CD14-positive monocyte (primary cell): Measurements from ENCODE around the gene DDX27. TPM values are rescaled to one million over a fixed set of nuclear protein-coding genes. Genes with fewer than 3 reads are reported as not detected.
A peak's percentile ranks its signal among the peaks of the same experiment; 100 is the strongest.

Experiments
- DNase-seq, 3 donors: peaks; one replicate each; pipeline ENCODE4 v3.0.0-alpha.2; 2011 to 2022
- H2AFZ ChIP-seq: 2 replicates; pipeline ENCODE4 v1.6.0; 2012; ENCODE audit warnings: mild to moderate bottlenecking, low read depth, low read length, inconsistent platforms; ENCODE audit not compliant: insufficient read depth, poor library complexity, severe bottlenecking
- H3K27ac ChIP-seq, 2 donors: 1 replicate in 1 of 2; 2 replicates in 1 of 2; pipeline ENCODE4 v1.5.1; 2012 to 2013; ENCODE audit warnings: low read length in 2 of 2, control low read depth in 1 of 2, inconsistent platforms in 1 of 2, low read depth in 1 of 2, mild to moderate bottlenecking in 1 of 2
- H3K27me3 ChIP-seq, 2 donors: one replicate each; pipeline versions ENCODE4 v1.6.0 to v1.6.1; 2011 to 2013; ENCODE audit warnings: low read length in 2 of 2; ENCODE audit not compliant: control insufficient read depth in 2 of 2, insufficient read depth in 2 of 2
- H3K36me3 ChIP-seq, 2 donors: replicated peaks in 1 of 2; 1 replicate in 1 of 2; 2 replicates in 1 of 2; pipeline versions ENCODE4 v1.5.1 to v1.6.1; 2012 to 2013; ENCODE audit warnings: low read length in 2 of 2, control low read depth in 1 of 2, inconsistent platforms in 1 of 2, mild to moderate bottlenecking in 1 of 2; ENCODE audit not compliant: insufficient read depth in 2 of 2, control insufficient read depth in 1 of 2
- H3K4me1 ChIP-seq, 2 donors: 1 replicate in 1 of 2; 2 replicates in 1 of 2; pipeline versions ENCODE4 v1.5.1 to v1.6.1; 2012 to 2013; ENCODE audit warnings: low read length in 2 of 2, control low read depth in 1 of 2, inconsistent platforms in 1 of 2, mild to moderate bottlenecking in 1 of 2, moderate library complexity in 1 of 2; ENCODE audit not compliant: insufficient read depth in 2 of 2, control insufficient read depth in 1 of 2
- H3K4me2 ChIP-seq: replicated peaks from 2 replicates; pipeline ENCODE3; 2012; ENCODE audit warnings: low read length, moderate library complexity, mild to moderate bottlenecking; ENCODE audit not compliant: poor library complexity, severe bottlenecking; ENCODE audit errors: extremely low read depth
- H3K4me3 ChIP-seq, 3 experiments: fragments of 200-600 bp in 1 of 3; sonication (generic) in 1 of 3; replicated peaks in 1 of 3; 1 replicate in 2 of 3; 2 replicates in 1 of 3; pipeline ENCODE4 v1.5.1; 2011 to 2013; ENCODE audit warnings: low read length in 3 of 3, mild to moderate bottlenecking in 3 of 3, control low read depth in 2 of 3, low read depth in 2 of 3, inconsistent platforms in 1 of 3, moderate library complexity in 1 of 3
- H3K79me2 ChIP-seq: 2 replicates; pipeline ENCODE4 v1.6.0; 2012; ENCODE audit warnings: mild to moderate bottlenecking, control low read depth, inconsistent platforms, low read length, moderate library complexity; ENCODE audit not compliant: insufficient read depth
- H3K9ac ChIP-seq: 2 replicates; pipeline ENCODE4 v1.6.0; 2017; ENCODE audit warnings: low read length, mild to moderate bottlenecking; ENCODE audit not compliant: insufficient read depth, poor library complexity, severe bottlenecking
- H3K9me3 ChIP-seq, 2 donors: replicated peaks in 1 of 2; 1 replicate in 1 of 2; 2 replicates in 1 of 2; pipeline versions ENCODE4 v1.5.1 to v1.6.1; 2012 to 2013; ENCODE audit warnings: low read length in 2 of 2, control low read depth in 1 of 2; ENCODE audit not compliant: control insufficient read depth in 1 of 2, insufficient read depth in 1 of 2
- H4K20me1 ChIP-seq: 2 replicates; pipeline ENCODE4 v1.6.0; 2012; ENCODE audit warnings: mild to moderate bottlenecking, low read length, control low read depth, moderate library complexity; ENCODE audit not compliant: insufficient read depth
- H3K27ac Mint-ChIP-seq, 7 donors: one replicate each; pipeline ENCODE4 v1.8.0; 2020; ENCODE audit warnings: mild to moderate bottlenecking in 7 of 7, mixed read lengths in 7 of 7, moderate library complexity in 6 of 7, inconsistent platforms in 2 of 7
- H3K27me3 Mint-ChIP-seq, 3 donors: one replicate each; pipeline ENCODE4 v1.8.0; 2021 to 2022; ENCODE audit warnings: low read depth in 3 of 3, mild to moderate bottlenecking in 3 of 3, mixed read lengths in 3 of 3, moderate library complexity in 3 of 3, inconsistent platforms in 1 of 3
- H3K36me3 Mint-ChIP-seq, 2 donors: one replicate each; pipeline ENCODE4 v1.8.0; 2020; ENCODE audit warnings: mixed read lengths in 2 of 2, inconsistent platforms in 1 of 2, mild to moderate bottlenecking in 1 of 2
- H3K4me1 Mint-ChIP-seq: one replicate; pipeline ENCODE4 v1.8.0; 2020; ENCODE audit warnings: mild to moderate bottlenecking, mixed read lengths
- H3K4me3 Mint-ChIP-seq, 2 donors: one replicate each; pipeline ENCODE4 v1.8.0; 2020; ENCODE audit warnings: mild to moderate bottlenecking in 2 of 2, mixed read lengths in 2 of 2, moderate library complexity in 1 of 2
- H3K9me3 Mint-ChIP-seq, 7 donors: one replicate each; pipeline ENCODE4 v1.8.0; 2020 to 2022; ENCODE audit warnings: mixed read lengths in 7 of 7, mild to moderate bottlenecking in 6 of 7, moderate library complexity in 6 of 7, inconsistent platforms in 2 of 7
- WGBS: methylation state at CpG from one replicate; pipeline ENCODE4 v1.1.5; 2013; ENCODE audit warnings: missing lambda C conversion rate; ENCODE audit not compliant: insufficient coverage; 5-methylcytosine and 5-hydroxymethylcytosine counted together
- intact Hi-C, 2 donors: fragments of 100-400 bp; cut with micrococcal nuclease; formaldehyde crosslinking; loops; one replicate each; pipeline versions ENCODE4 v1.15.0 to v1.15.1; 2023
- polyA plus RNA-seq, 3 donors: library from polyadenylated mRNA; depleted of rRNA in 1 of 3; unstranded in 2 of 3; stranded (reverse) in 1 of 3; fragments of 300-500 nt in 2 of 3; fragments of >200 nt in 1 of 3; fragmentation: Illumina TruSeq in 2 of 3; gene quantifications; 1 replicate in 2 of 3; 2 replicates in 1 of 3; pipeline ENCODE4 v1.2.3, GENCODE V29; 2012 to 2021
- TF ChIP-seq, protein P1 (sequence below): fragments of 200-600 bp; IDR thresholded peaks from one replicate; pipeline ENCODE4 v1.8.0; 2022; ENCODE audit warnings: antibody characterized with exemption, mild to moderate bottlenecking

DDX27 gene
- polyA plus RNA-seq, 3 donors = 13.8 to 31.5 (median 17.7) TPM

DNA sequence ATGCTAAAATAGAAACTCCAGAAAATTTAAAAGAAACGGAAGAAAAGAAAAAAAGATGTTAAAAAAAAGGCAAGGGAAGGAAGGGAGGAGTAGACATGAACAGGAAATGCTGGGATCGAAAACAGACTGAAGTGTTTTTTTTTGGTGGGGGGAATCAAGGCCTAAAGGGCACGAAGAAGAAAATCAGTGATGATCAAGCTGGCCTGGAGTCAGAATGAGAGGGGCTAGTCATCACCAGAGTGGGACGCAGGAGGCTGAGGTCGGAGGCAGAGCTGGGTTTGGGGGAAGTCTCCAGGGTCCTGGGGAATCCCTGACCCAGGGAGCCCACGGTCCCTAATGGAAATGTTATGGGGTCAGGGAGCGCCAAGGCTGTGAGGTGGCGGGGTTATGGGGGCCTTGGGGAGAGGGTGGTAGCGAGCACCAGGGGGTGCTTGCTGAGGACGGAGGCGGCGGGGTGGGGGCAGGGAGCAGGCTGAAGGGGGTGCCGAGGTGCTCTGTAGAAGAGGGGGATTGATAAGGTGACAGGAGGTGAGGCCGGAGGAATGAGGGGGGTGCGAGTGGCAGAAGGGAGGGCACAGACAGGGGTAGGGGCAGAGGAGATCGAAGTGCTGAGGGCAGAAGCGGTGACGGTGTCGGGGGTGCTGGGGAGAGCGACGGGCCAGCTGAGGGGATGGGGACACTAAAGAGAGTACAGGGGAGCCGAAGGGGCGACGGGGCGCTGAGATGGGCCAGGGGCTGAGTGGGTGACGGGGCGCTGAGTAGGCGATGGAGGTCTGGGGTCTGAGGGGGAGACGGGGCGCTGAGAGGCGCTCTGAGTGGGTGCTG lies 58.0 kb downstream of the DDX27 start:
- H3K79me2 ChIP-seq = peaks cover 92% of the 10 kb centered on the region
- WGBS = under 1% methylated on average over 31 of the region's 31 CpGs
- peaks cover 46 to 54% of the 10 kb centered on the region in 2 donors for H3K4me1 ChIP-seq
- Mint-ChIP-seq H3K4me3 (peak overlapping the region; percentile 89 to 96), H3K27me3 (peaks cover 0 to 5% (median 0%) of the 10 kb centered on the region in 3 donors), H3K9me3 (peaks cover 19 to 35% (median 31%) of the 10 kb centered on the region in 7 donors), H3K36me3 (peaks cover 44 to 69% of the 10 kb centered on the region in 2 donors), H3K4me1 (peaks cover 48% of the 10 kb centered on the region), H3K27ac (peak overlapping the region; percentile 96 to 99 (median 98))
- peak overlapping the region; percentile 8 for H2AFZ ChIP-seq
- peak overlapping the region; percentile 95 for H3K4me2 ChIP-seq
- H4K20me1 ChIP-seq = peaks cover 74% of the 10 kb centered on the region
- peak overlapping the region; percentile 94 for H3K9ac ChIP-seq
- peaks cover 46 to 57% of the 10 kb centered on the region in 2 donors for H3K36me3 ChIP-seq
- H3K27ac ChIP-seq = peak overlapping the region; percentile 87 to 94
- DNase-seq = peak in 2 of 3 donors; percentile 50 to 79
- TF ChIP-seq, protein P1, sequence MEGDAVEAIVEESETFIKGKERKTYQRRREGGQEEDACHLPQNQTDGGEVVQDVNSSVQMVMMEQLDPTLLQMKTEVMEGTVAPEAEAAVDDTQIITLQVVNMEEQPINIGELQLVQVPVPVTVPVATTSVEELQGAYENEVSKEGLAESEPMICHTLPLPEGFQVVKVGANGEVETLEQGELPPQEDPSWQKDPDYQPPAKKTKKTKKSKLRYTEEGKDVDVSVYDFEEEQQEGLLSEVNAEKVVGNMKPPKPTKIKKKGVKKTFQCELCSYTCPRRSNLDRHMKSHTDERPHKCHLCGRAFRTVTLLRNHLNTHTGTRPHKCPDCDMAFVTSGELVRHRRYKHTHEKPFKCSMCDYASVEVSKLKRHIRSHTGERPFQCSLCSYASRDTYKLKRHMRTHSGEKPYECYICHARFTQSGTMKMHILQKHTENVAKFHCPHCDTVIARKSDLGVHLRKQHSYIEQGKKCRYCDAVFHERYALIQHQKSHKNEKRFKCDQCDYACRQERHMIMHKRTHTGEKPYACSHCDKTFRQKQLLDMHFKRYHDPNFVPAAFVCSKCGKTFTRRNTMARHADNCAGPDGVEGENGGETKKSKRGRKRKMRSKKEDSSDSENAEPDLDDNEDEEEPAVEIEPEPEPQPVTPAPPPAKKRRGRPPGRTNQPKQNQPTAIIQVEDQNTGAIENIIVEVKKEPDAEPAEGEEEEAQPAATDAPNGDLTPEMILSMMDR = no peak
- intact Hi-C loops = no loop called here
- peaks cover 15 to 25% of the 10 kb centered on the region in 2 donors for H3K9me3 ChIP-seq
- H3K27me3 ChIP-seq = no peaks in the 10 kb centered on the region
- H3K4me3 ChIP-seq = peak overlapping the region; percentile 56 to 93 (median 92)

DNA sequence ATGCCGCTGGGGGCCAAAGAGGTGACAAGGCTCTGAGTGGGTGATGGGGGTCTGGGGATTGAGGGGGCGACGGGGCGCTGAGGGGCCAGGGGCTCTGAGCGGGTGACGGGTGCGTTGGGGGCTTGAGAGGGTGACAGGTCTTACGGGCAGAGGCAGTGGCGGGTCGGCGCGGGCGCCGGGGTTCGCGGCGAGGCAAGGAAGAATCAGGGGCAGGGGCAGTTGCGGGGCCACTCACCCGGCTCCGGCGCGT lies 58.5 kb downstream of the DDX27 start:
- Mint-ChIP-seq H3K9me3 (peaks cover 25 to 40% (median 36%) of the 10 kb centered on the region in 7 donors), H3K4me3 (peak overlapping the region; percentile 89 to 96), H3K27me3 (peaks cover 0 to 5% (median 0%) of the 10 kb centered on the region in 3 donors), H3K27ac (peak overlapping the region; percentile 96 to 99 (median 98)), H3K36me3 (peaks cover 45 to 69% of the 10 kb centered on the region in 2 donors), H3K4me1 (peaks cover 45% of the 10 kb centered on the region)
- peaks cover 46 to 59% of the 10 kb centered on the region in 2 donors for H3K4me1 ChIP-seq
- DNase-seq = no peak
- H4K20me1 ChIP-seq = peaks cover 74% of the 10 kb centered on the region
- H2AFZ ChIP-seq = no peak overlapping the region
- peak overlapping the region; percentile 87 to 94 for H3K27ac ChIP-seq
- H3K4me2 ChIP-seq = peak overlapping the region; percentile 95
- peak overlapping the region; percentile 56 to 93 (median 92) for H3K4me3 ChIP-seq
- intact Hi-C loops = no loop called here
- peaks cover 92% of the 10 kb centered on the region for H3K79me2 ChIP-seq
- H3K36me3 ChIP-seq = peaks cover 48 to 57% of the 10 kb centered on the region in 2 donors
- WGBS = 0% methylated on average over 19 of the region's 22 CpGs
- H3K9me3 ChIP-seq = peaks cover 20 to 31% of the 10 kb centered on the region in 2 donors
- H3K9ac ChIP-seq = peak overlapping the region; percentile 94
- TF ChIP-seq, protein P1 = no peak
- no peaks in the 10 kb centered on the region for H3K27me3 ChIP-seq
